Heart right ventricle (tissue), 16 donors: Measurements from ENCODE around the gene TSSC4. TPM values are rescaled to one million over a fixed set of nuclear protein-coding genes. Genes with fewer than 3 reads are reported as not detected.

Experiments used
- ATAC-seq, 8 donors: fragments of 200-7000 bp; cut with Tn5 transposase; one replicate each; pipeline ENCODE4 v1.9.1; 2020; ENCODE audit warnings: mild to moderate bottlenecking in 8 of 8, moderate library complexity in 8 of 8, moderate number of reproducible peaks in 1 of 8
- DNase-seq, 2 donors: peaks; one replicate each; pipeline ENCODE4 v3.0.0-alpha.2; 2020
- H3K27ac ChIP-seq, 10 donors: fragments of 200-600 bp; sonication (generic) in 2 of 10; one replicate each; pipeline versions ENCODE4 v1.5.0 to v1.8.0; 2020 to 2022; ENCODE audit warnings: mild to moderate bottlenecking in 3 of 10
- H3K27me3 ChIP-seq, 7 donors: fragments of 200-600 bp; one replicate each; pipeline ENCODE4 v1.8.0; 2021 to 2022; ENCODE audit warnings: mild to moderate bottlenecking in 2 of 7
- H3K36me3 ChIP-seq, 9 donors: fragments of 200-600 bp; sonication (generic) in 1 of 9; one replicate each; pipeline versions ENCODE4 v1.5.0 to v1.8.0; 2020 to 2022; ENCODE audit warnings: mild to moderate bottlenecking in 2 of 9
- H3K4me1 ChIP-seq, 9 donors: fragments of 200-600 bp; sonication (generic) in 1 of 9; one replicate each; pipeline versions ENCODE4 v1.5.0 to v1.8.0; 2020 to 2022; ENCODE audit warnings: mild to moderate bottlenecking in 4 of 9
- H3K4me3 ChIP-seq, 10 donors: fragments of 200-600 bp; sonication (generic) in 2 of 10; one replicate each; pipeline versions ENCODE4 v1.5.0 to v1.8.0; 2020 to 2022; ENCODE audit warnings: mild to moderate bottlenecking in 7 of 10, moderate library complexity in 2 of 10
- H3K9me3 ChIP-seq, 11 donors: fragments of 200-600 bp in 10 of 11; sonication (generic) in 2 of 11; one replicate each; pipeline versions ENCODE4 v1.5.0 to v1.8.0; 2013 to 2022; ENCODE audit warnings: mild to moderate bottlenecking in 2 of 11, control low read depth in 1 of 11, moderate library complexity in 1 of 11
- CTCF ChIP-seq, 9 donors: fragments of 200-600 bp; sonication (generic) in 2 of 9; IDR thresholded peaks; one replicate each; pipeline versions ENCODE4 v1.5.0 to v1.8.0; 2021 to 2022; ENCODE audit warnings: antibody characterized with exemption in 9 of 9, mild to moderate bottlenecking in 5 of 9, moderate library complexity in 1 of 9
- WGBS, 2 donors: extraction: QIAGEN DNeasy Blood & Tissue Kit; methylation state at CpG; one replicate each; pipeline ENCODE4 v1.1.7; 2013; ENCODE audit warnings: inconsistent platforms in 1 of 2; 5-methylcytosine and 5-hydroxymethylcytosine counted together
- intact Hi-C, 10 donors: fragments of 100-400 bp; cut with DNase I; formaldehyde crosslinking; loops; one replicate each; pipeline versions ENCODE4 v1.11.1 to v1.14.2; 2022
- polyA plus RNA-seq, 2 donors: library from polyadenylated mRNA; stranded (reverse); fragments of 200-250 nt; gene quantifications; one replicate each; pipeline ENCODE4 v1.2.3, GENCODE V29; 2013
- total RNA-seq, 10 donors: library from RNA; stranded (reverse); fragmentation: NEBNext Ultra II Directional in 3 of 10; extraction: Animal tissue kit (Norgen Biotek cat#: 25700) in 3 of 10; gene quantifications; one replicate each; pipeline versions ENCODE4 v1.2.1 to v1.2.4, GENCODE V29; 2021 to 2023
- donor health status: Arrhythmogenic right ventricular cardiomyopathy.
- donor health status: ischemic (EF 13 %, LVEDD 7.1; RV severe dilation, severe dysfunction).
- donor health status: healthy with polysubstance abuse.
- donor health status: DM: no; HTN: yes; CAD: no.
- donor health status: DM: no; HTN: no; CAD: no.
- donor health status: ischemic (EF 25% LVEDD 6.9; RV normal size, moderate dysfunction).
- donor health status: ischemic (EF 25% LVEDD 5.7; RV mildly dilated, moderate dysfunction).
- donor health status: healthy.
- donor health status: DM: yes; HTN: yes; CAD: no.
- donor health status: Ischemic cardiomyopathy.
- donor health status: ischemic (EF 35%, LVEDD 5.7; RV mildly dilated, moderate dysfunction).
- donor health status: nonischemic (EF 11% LVEDD 7.7; RV severe dilation, severe dysfunction).
- donor health status: DM: yes; HTN: yes; CAD: no.
- donor health status: PGD.
- donor health status: ischemic (EF 29% LVEDD 5.4; RV normal size, mild dysfunction).
- donor health status: nonischemic (EF 23%, LVEDD 6.1; RV moderate dilation, normal function).

The TSSC4 gene
- total and polyA plus RNA-seq, 12 donors, result 22.0 to 72.3 (median 30.7) TPM

- Histone ChIP-seq H3K9me3 (peaks cover 0 to 3% (median 0%) of the 10 kb centered on the region in 11 donors), H3K4me3 (no peak overlapping the region), H3K36me3 (no peaks in the 10 kb centered on the region), H3K27ac (peak overlapping the region in 6 of 10 donors; percentile 40 to 72 (median 58)), H3K27me3 (no peaks in the 10 kb centered on the region), H3K4me1 (peaks cover 0 to 30% (median 17%) of the 10 kb centered on the region in 9 donors)
- intact Hi-C loops, result no loop called here
- WGBS, 2 donors, result 86 to 88% methylated on average over 7 of the region's 7 CpGs
- no peak for TF ChIP-seq CTCF (IDR thresholded peaks at IDR 0.05)
- DNase-seq, result no peak
- no peak for ATAC-seq
Observed at GRCh38 chr11:2368178-2368850, 32.2 kb upstream of the TSSC4 start.

DNA sequence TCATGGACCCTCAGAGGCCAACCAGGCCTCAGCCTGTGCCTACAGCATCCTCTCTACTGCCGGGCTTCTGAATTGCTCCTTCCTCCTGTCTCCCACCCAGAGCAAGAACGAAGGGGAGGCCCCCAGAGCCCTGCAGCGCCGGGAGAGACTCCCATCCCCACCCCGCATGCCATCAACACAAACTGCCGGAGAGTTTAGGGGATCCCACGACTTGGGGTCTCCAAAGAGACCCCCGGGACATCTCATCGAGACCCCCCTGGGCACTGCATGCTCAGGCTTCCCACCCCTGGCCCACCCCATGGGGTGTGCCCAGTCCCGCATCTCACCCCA is 31.7 kb upstream of the TSSC4 start:
- DNase-seq, result no peak
- intact Hi-C loops, result no loop called here
- H3K4me1 ChIP-seq, result peaks cover 0 to 35% (median 19%) of the 10 kb centered on the region in 9 donors
- H3K36me3 ChIP-seq, result no peaks in the 10 kb centered on the region
- H3K4me3 ChIP-seq, result no peak overlapping the region
- TF ChIP-seq CTCF (IDR thresholded peaks at IDR 0.05), result no peak
- H3K27me3 ChIP-seq, result no peaks in the 10 kb centered on the region
- no peak for ATAC-seq
- no peak overlapping the region for H3K27ac ChIP-seq
- WGBS, 2 donors, result 83 to 90% methylated on average over 10 of the region's 10 CpGs
- peaks cover 0 to 3% (median 0%) of the 10 kb centered on the region in 11 donors for H3K9me3 ChIP-seq

GRCh38 chr11:2369320-2369719 is 31.2 kb upstream of the TSSC4 start:
- 83 to 90% methylated on average over 12 of the region's 12 CpGs for WGBS, 2 donors
- intact Hi-C loops, result no loop called here
- no peak for TF ChIP-seq CTCF (IDR thresholded peaks at IDR 0.05)
- Histone ChIP-seq H3K4me1 (peaks cover 0 to 40% (median 20%) of the 10 kb centered on the region in 9 donors), H3K9me3 (peaks cover 0 to 3% (median 0%) of the 10 kb centered on the region in 11 donors), H3K27me3 (no peaks in the 10 kb centered on the region), H3K4me3 (no peak overlapping the region), H3K27ac (peak overlapping the region in 2 of 10 donors; percentile 25 to 46), H3K36me3 (no peaks in the 10 kb centered on the region)
- DNase-seq (no peak), ATAC-seq (no peak)

DNA sequence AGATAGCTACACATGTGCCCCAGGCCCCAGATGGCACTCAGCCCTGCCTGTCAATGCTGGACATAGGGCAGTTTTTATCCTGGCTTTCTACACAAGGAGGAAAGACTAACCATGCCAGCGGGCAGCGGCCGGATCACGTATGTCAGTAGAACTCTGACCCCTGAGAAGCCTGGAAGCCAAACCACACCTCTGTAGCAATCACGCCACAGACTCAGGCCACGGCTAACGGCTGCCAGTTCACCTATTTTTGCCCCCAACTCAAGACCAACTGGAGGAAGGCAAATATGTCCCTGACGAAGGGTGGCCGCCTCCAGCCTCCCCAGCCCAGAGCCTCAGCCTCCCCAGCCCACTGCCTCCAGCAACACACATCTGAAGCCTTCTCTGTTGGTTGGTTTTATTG is 30.7 kb upstream of the TSSC4 start:
- no peak overlapping the region for H3K4me3 ChIP-seq
- no peaks in the 10 kb centered on the region for H3K27me3 ChIP-seq
- intact Hi-C loops, result loop anchor here in 4 of 10 donors (5.0 to 10.0 kb wide), 4 partner anchors 37 to 65 kb away; partner anchors contain the start of genes C11orf21 (in 1 of the 4) and TSPAN32 (in 1 of the 4)
- no peaks in the 10 kb centered on the region for H3K36me3 ChIP-seq
- no peak for ATAC-seq
- TF ChIP-seq CTCF (IDR thresholded peaks at IDR 0.05), result no peak
- DNase-seq, result no peak
- 74 to 76% methylated on average over 9 of the region's 9 CpGs for WGBS, 2 donors
- peaks cover 0 to 46% (median 20%) of the 10 kb centered on the region in 9 donors for H3K4me1 ChIP-seq
- H3K9me3 ChIP-seq, result peaks cover 0 to 3% (median 0%) of the 10 kb centered on the region in 11 donors
- peak overlapping the region in 2 of 10 donors; percentile 25 to 46 for H3K27ac ChIP-seq
